ENCODE measurements around the gene NSUN4.

DNA sequence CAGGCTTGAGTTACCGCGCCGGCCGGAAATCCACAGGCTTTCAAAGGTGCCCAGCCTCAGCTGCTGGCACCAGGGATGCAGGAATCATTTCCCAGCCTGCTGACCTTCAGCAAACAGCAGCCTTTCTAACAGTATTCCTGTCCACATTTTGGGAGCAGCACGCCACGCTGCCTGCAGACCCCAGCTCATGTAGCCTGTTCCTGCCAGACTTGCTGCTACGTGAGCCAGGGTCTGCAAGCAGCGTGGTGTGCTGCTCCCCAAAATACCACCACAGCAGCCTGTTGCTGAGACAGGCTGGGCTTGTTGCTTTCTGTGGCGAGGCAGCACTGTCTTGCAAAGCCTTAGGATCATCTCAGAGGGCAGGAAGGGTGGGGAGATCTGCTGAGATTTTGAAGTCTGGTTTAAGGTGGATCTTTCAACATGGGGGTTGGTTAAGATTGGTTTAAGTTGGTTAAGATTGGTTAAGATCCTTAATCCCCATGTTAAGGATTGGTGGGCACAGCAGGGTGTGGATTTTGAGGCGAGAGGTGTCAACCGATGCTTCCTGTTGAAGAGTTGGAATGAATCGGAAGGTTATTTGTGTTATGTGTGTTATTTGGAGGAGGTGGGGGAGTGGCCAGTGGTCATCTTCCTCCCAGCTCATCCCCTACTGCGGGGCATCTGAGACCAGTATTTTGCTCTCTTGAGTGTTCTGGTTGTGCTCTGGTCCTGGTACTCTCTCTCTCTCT, 66.4 kb downstream of the NSUN4 start:
- TF ChIP-seq, protein P1, sequence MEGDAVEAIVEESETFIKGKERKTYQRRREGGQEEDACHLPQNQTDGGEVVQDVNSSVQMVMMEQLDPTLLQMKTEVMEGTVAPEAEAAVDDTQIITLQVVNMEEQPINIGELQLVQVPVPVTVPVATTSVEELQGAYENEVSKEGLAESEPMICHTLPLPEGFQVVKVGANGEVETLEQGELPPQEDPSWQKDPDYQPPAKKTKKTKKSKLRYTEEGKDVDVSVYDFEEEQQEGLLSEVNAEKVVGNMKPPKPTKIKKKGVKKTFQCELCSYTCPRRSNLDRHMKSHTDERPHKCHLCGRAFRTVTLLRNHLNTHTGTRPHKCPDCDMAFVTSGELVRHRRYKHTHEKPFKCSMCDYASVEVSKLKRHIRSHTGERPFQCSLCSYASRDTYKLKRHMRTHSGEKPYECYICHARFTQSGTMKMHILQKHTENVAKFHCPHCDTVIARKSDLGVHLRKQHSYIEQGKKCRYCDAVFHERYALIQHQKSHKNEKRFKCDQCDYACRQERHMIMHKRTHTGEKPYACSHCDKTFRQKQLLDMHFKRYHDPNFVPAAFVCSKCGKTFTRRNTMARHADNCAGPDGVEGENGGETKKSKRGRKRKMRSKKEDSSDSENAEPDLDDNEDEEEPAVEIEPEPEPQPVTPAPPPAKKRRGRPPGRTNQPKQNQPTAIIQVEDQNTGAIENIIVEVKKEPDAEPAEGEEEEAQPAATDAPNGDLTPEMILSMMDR (IDR thresholded peaks at IDR 0.05), result no peak
- no peak for TF ChIP-seq POLR2AphosphoS5 (IDR thresholded peaks at IDR 0.05; ENCODE audit: low read depth, low read length)
- no peak for TF ChIP-seq SIN3A (IDR thresholded peaks at IDR 0.05; ENCODE audit: borderline replicate concordance, insufficient read depth, low read depth, low read length)
